ENCODE results near the gene CAPN2.
"Not testable (repeated sequence)": the region's sequence is repeated elsewhere in the genome, so short reads cannot be mapped to it uniquely, and the experiment has no call there.

CAPN2 gene

GRCh38 chr1:223717123-223717522 lies 4.8 kb downstream of the CAPN2 start:
- DNase-seq (ENCODE audit: low spot score), result no peak

- no peak for DNase-seq (ENCODE audit: low spot score)
Observed at GRCh38 chr1:223717695-223718363, 5.5 kb downstream of the CAPN2 start.

GRCh38 chr1:223718850-223719249 lies 6.5 kb downstream of the CAPN2 start:
- no peak for DNase-seq (ENCODE audit: low spot score)

- no peak for DNase-seq (ENCODE audit: low spot score)
Observed at GRCh38 chr1:223720971-223721591, 8.7 kb downstream of the CAPN2 start.

- DNase-seq (ENCODE audit: low spot score), result no peak
Observed at GRCh38 chr1:223721658-223722607, 9.6 kb downstream of the CAPN2 start.

- no peak for DNase-seq (ENCODE audit: low spot score)
Observed at GRCh38 chr1:223723351-223723904, 11.1 kb downstream of the CAPN2 start.

GRCh38 chr1:223724376-223724775 lies 12.0 kb downstream of the CAPN2 start:
- DNase-seq (ENCODE audit: low spot score), result no peak

- DNase-seq (ENCODE audit: low spot score), result no peak
Observed at GRCh38 chr1:223725578-223725977, 13.2 kb downstream of the CAPN2 start.

GRCh38 chr1:223726380-223727001 lies 14.2 kb downstream of the CAPN2 start:
- peak; percentile 75 for DNase-seq (ENCODE audit: low spot score)

GRCh38 chr1:223727541-223727940 lies 15.2 kb downstream of the CAPN2 start:
- no peak for DNase-seq (ENCODE audit: low spot score)

GRCh38 chr1:223729906-223730305 lies 17.6 kb downstream of the CAPN2 start:
- DNase-seq (ENCODE audit: low spot score), result no peak

GRCh38 chr1:223730479-223731132 lies 18.3 kb downstream of the CAPN2 start:
- DNase-seq (ENCODE audit: low spot score), result no peak

GRCh38 chr1:223731133-223731770 lies 18.9 kb downstream of the CAPN2 start:
- DNase-seq (ENCODE audit: low spot score), result no peak

GRCh38 chr1:223732993-223733798 lies 20.9 kb downstream of the CAPN2 start:
- DNase-seq (ENCODE audit: low spot score), result no peak

- no peak for DNase-seq (ENCODE audit: low spot score)
Observed at GRCh38 chr1:223733898-223734852, 21.8 kb downstream of the CAPN2 start.

- not testable (repeated sequence) for DNase-seq (ENCODE audit: low spot score)
Observed at GRCh38 chr1:223736638-223737037, 24.3 kb downstream of the CAPN2 start.

- no peak for DNase-seq (ENCODE audit: low spot score)
Observed at GRCh38 chr1:223737342-223737741, 25.0 kb downstream of the CAPN2 start.

- no peak for DNase-seq (ENCODE audit: low spot score)
Observed at GRCh38 chr1:223738465-223739365, 26.4 kb downstream of the CAPN2 start.

Data from iPS-NIHi11 (cell line).